ENCODE data around the gene ARHGAP44.

DNA sequence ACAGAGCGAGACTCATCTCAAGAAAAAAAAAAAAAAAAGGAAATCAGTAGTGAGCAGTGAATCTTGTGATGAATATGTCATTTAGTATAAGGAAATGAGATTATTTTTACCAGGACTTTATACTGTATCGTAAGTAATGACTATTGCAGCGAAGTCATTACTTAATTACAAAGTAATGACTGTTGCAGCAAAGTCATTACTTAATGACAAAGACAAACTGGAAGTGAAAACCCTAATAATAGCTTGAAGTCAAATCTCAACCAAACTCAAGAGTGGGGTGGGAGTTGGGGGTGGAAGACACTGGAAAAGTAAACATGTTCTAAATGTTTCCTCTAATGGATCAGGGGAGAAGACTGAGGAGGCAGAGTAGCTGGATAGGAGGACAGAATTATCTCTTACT is 76.5 kb downstream of the ARHGAP44 start:
- TF ChIP-seq, protein P1, sequence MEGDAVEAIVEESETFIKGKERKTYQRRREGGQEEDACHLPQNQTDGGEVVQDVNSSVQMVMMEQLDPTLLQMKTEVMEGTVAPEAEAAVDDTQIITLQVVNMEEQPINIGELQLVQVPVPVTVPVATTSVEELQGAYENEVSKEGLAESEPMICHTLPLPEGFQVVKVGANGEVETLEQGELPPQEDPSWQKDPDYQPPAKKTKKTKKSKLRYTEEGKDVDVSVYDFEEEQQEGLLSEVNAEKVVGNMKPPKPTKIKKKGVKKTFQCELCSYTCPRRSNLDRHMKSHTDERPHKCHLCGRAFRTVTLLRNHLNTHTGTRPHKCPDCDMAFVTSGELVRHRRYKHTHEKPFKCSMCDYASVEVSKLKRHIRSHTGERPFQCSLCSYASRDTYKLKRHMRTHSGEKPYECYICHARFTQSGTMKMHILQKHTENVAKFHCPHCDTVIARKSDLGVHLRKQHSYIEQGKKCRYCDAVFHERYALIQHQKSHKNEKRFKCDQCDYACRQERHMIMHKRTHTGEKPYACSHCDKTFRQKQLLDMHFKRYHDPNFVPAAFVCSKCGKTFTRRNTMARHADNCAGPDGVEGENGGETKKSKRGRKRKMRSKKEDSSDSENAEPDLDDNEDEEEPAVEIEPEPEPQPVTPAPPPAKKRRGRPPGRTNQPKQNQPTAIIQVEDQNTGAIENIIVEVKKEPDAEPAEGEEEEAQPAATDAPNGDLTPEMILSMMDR (IDR thresholded peaks at IDR 0.05): no peak
- no peak for TF ChIP-seq EZH2 (IDR thresholded peaks at IDR 0.05)
